COLO668 (cell line): ENCODE data around the gene GMDS.
A peak's percentile ranks its signal among the peaks of the same experiment; 100 is the strongest.
"Not testable (repeated sequence)": the region's sequence is repeated elsewhere in the genome, so short reads cannot be mapped to it uniquely, and the experiment has no call there.

ENCODE experiments used
- DNase-seq: peaks from one replicate; lab custom pipeline; 2025; ENCODE audit not compliant: unreplicated experiment; lab: John Stamatoyannopoulos, UW

The GMDS gene

DNA sequence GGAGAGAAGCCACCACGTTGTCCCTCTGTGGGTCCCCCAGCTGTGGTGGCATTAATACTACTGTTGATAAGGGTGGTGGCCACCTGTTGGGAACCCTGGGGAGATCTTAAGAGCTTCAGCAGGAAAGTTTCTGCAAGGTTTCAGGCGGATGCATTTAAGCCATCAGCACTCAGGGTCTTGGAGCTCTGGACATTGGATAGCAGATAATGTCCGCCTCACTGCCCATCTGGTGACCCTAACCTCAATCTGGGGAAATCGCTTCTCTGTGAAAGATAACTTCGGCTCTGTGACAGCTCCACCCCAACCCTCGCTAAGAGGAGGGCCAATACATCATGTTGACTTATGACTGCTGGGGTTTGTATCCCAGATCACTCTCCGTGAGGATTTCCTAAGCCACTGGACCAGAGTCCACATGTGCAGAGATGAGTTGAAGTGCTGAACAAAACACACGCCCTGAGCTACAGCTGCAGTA, 542.8 kb downstream of the GMDS start:
- no peak for DNase-seq

GRCh38 chr6:1701668-1702353, 543.6 kb downstream of the GMDS start:
- no peak for DNase-seq

DNA sequence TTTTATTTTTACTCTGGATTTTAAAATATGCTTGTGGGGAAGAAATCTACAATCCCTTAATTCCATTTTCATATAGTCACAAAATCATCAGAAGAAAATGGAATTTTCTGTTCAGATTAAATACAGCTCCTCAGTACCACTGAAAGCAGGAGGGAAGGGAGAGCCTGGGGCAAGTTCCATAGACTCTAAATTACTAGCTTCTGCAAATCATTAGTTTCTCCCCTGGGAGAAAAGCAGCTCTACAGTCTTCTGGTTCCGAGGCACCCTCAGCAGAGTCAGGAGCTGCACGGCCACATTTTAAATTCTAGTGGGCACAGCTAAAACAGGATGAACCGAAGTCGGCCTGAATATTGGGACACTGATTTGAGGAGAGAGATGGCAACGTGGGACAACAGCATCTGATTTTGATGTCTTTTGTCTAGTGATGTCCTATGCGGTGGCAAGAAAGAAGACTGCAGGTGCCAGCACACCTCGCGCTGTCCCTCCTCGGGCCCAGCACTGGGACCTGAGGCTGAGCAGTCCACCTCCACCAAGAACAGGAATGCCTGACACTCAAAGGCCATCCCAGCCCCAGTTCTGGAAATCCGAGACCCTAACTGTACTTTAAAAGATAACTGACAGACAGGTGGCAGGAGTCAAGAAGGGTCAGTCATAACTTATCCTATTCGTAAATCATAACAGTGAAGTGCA, 545.0 kb downstream of the GMDS start:
- no peak for DNase-seq

GRCh38 chr6:1698527-1698926, 546.9 kb downstream of the GMDS start:
- DNase-seq, result no peak

- no peak for DNase-seq
Observed at GRCh38 chr6:1697688-1698351, 547.6 kb downstream of the GMDS start.

DNA sequence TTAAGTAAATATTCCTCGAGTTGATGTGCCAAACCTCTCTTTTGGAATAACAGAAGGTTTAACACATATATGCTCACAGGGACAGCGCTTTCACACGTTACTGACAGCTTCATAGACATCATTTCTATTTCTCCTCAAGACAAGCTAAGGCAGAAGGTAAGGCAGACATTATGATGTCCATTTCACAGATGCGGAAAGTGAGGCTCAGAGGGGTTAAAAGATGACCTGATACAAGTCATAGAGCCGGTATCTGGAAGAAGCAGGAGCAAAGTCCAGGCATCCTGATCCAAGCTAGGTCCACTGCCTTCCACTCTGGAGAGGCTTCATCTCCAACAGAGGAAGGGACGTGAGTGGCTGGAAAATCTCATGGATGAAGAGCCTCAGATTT, 548.9 kb downstream of the GMDS start:
- DNase-seq, result no peak

DNA sequence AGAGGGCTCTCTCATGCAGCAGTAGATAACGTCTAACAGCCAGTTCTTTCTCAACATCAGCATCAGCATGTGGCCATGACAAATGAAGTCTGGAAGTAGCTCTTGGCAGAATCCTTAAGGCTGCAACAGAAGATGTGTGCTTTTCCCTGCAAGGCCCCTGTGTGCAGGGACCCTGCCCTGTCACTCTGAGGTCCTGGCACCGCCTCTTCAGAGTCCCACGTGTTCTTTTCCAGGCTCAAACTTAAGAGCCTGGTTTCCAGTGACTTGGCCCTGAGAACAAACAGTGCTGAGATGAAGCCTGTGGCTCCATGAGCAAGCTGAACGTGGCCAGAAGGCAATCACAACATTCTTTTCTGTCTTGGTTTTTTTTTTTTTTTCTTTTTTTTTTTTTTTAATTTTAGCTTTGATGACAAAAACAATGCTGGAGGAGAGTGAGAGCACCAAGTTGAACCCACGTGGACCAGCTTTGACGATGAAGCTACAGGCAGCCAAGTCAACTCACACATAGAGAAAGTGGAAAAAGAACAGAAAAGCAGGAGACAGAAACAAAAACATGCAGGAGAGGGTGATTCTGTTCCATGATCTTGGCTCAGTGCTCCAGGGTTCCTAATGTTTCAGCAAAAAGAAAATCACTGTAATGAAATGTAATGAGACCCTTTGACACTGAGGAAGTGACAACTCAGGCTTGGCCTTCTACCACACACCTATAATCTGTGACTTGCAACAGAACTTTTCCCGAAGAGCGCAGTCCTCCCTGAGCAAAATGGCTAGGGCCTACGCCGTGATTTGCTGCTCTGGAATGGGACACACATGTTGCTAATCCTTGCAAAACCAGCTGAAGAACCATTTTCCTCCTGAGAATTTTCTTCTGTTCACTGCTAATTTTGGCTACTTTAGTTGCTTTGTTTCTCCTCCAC, 549.6 kb downstream of the GMDS start:
- no peak for DNase-seq

- not testable (repeated sequence) for DNase-seq
Observed at GRCh38 chr6:1691828-1692227, 553.6 kb downstream of the GMDS start.

- not testable (repeated sequence) for DNase-seq
Observed at GRCh38 chr6:1690656-1691055, 554.7 kb downstream of the GMDS start.

DNA sequence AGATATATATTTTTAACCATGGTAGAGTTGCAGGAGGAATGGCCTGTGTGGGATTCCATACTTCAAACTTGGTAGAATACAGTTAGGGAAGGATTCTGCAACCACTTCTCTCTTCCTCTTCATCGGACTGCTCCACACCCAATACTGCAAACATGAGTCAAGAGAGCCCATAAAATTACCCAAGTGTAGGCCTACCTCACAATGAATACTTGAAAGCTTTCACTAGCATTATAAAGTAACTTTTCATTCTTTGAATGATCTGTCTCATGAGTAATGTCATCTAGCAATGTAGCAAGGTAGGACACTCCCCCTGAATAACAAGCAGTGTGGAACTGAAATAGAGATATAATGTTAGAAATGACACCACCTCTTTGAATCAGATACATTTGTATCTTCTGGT, 556.3 kb downstream of the GMDS start:
- no peak for DNase-seq

DNA sequence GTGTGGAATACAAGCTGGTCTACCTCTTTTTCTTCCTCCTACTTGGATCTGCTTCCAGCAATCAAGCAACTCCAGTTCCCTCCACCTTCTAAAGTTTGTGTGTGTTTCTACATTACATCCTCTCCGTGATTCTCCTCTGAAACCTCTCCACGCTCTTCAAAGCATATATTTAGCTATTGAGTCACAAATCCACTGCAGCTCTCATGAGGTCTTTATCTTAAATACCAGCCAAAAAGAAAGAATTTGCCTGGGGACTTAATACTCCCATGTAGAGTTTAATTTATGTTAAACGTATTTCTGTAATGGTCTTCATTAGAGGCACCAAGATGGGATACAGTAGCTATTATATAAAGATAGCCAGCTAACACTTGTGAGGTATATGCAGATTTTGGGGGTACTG, 557.0 kb downstream of the GMDS start:
- DNase-seq, result no peak

DNA sequence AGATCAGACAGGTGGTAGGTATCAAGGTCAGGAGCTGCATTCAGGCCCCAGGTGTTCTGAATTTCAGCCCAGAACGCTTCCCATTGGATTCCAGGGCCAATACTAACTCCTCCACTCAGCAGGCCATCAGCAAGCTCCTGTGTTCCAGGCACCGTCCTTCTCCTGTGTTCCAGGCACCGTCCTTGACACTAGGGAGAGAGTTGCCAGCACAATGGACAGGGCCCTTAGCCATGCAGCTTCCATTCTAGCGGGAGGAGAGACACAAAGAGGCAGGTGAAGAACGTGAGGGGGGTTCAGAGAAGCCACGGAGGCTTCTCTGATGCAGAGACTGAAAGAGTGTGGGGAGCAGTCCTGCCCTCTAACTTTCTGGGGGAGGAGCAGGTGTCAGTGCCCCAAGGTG, 558.0 kb downstream of the GMDS start:
- DNase-seq, result no peak

GRCh38 chr6:1686117-1687098, 559.0 kb downstream of the GMDS start:
- peak; percentile 26 for DNase-seq

DNA sequence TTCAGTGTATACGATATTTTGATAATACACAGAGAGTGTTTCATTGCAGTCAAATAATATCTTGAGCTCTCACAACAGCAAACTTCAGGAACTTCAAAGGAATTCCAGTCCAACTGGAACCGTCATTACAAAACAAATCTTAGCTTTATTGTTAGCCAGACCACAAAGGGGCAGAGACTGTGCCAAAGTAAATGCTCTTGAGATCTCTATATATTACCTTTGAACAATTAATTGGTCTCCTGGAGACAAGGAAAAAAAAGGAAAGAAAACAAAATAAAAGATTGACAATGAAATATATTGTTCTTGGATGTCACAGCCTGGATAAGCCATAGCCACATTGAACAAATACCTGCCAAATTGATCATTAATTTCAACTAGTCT, 565.7 kb downstream of the GMDS start:
- no peak for DNase-seq

DNA sequence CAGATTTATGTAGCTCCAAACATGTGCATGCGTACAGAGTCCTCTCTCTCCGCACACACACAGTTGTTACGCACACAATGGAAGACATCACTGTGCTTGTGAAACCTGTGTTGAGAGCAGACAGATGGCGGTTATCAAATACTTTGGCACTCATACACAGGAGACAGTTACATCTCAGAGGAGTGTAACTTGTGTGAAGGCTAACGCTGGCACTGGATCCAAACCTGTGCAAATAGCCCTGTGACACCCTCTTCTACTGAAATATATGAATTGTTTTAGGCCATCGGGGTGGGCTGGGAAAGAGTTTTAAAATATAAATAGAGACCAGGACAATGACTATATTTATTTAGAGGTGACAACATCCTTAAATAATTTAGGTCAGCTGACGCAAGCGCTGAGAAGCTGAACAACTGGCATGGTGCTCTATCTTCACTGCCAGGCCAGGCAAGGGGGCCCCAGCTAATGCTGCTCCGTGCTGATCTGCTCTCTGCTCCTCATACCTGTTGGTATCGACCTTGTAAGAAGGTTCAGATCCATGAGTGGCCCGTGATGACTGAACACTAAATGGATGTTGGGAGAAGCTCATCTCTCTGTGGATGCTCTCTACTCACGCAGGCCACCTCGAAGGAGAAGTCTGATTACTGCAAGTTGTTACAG, 566.2 kb downstream of the GMDS start:
- peak; percentile 25 for DNase-seq

GRCh38 chr6:1678201-1678600, 567.2 kb downstream of the GMDS start:
- no peak for DNase-seq

- DNase-seq, result no peak
Observed at GRCh38 chr6:1672379-1672778, 573.0 kb downstream of the GMDS start.

DNA sequence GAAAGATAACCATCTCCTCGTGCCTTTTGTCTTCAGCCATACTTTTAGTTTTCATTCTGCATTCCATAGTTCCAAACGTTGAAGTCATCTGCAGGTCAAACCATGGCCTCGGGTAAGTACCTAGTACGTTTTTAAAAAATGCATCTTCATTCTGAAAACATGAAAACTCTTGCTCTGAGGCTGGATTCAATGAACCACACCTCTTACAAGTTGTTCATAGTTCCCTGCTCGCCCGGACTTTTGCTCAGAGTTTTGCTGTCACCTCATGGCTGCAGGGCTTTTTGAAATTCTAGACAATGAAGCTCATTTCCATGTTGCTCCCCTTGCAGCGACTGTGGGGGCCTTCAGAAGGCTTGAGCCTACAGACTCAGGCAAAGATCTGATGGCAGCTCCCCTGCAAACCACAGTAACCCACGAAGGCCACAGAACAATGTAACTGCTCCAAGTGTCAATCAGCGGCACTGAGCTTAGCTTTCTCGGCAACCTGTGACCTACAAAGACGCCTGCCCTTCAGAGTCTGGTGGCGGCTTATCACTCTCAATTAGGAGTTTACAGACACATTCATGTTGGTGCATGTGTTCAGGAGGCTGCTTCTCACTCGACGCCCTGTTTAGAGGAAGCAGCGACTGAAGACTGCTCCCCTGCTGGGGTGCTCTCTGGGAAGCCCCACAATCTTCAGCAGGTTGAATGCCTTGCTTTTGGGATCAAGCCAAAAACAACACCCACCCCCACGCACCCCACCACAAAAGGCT, 574.5 kb downstream of the GMDS start:
- no peak for DNase-seq

GRCh38 chr6:1669996-1670395, 575.4 kb downstream of the GMDS start:
- no peak for DNase-seq
